WTC11 (cell line): ENCODE measurements around the gene LRRC23.

Experiments used
- ESRRA ChIP-seq: sonication (generic); formaldehyde crosslinking; IDR thresholded peaks from 2 replicates; pipeline ENCODE4 v1.8.1; 2022; ENCODE audit warnings: mild to moderate bottlenecking, missing genetic modification reagents, borderline replicate concordance
- NFYB ChIP-seq: sonication (generic); formaldehyde crosslinking; conservative IDR thresholded peaks from 2 replicates; pipeline ENCODE4 v1.8.0; 2022; ENCODE audit warnings: low read depth, missing genetic modification reagents
- ZBTB21 ChIP-seq: sonication (generic); formaldehyde crosslinking; IDR thresholded peaks from 2 replicates; pipeline ENCODE4 v1.8.1; 2023; ENCODE audit warnings: mild to moderate bottlenecking, missing genetic modification reagents, borderline replicate concordance
- TF ChIP-seq, protein P1 (sequence below): fragments of 200-600 bp; IDR thresholded peaks from 2 replicates; pipeline ENCODE4 v1.8.0; 2022; ENCODE audit warnings: antibody characterized with exemption
- TF ChIP-seq, protein P2 (sequence below): sonication (generic); formaldehyde crosslinking; IDR thresholded peaks from 2 replicates; pipeline ENCODE4 v1.8.1; 2022; ENCODE audit warnings: low read depth, missing genetic modification reagents, borderline replicate concordance
- TF ChIP-seq, protein P3 (sequence below): sonication (generic); formaldehyde crosslinking; IDR thresholded peaks from 2 replicates; pipeline ENCODE4 v1.8.0; 2022; ENCODE audit warnings: mild to moderate bottlenecking, missing genetic modification reagents
- TF ChIP-seq, protein P4 (sequence below): sonication (generic); formaldehyde crosslinking; conservative IDR thresholded peaks from 2 replicates; pipeline ENCODE4 v1.8.1; 2022; ENCODE audit warnings: mild to moderate bottlenecking, missing genetic modification reagents

DNA sequence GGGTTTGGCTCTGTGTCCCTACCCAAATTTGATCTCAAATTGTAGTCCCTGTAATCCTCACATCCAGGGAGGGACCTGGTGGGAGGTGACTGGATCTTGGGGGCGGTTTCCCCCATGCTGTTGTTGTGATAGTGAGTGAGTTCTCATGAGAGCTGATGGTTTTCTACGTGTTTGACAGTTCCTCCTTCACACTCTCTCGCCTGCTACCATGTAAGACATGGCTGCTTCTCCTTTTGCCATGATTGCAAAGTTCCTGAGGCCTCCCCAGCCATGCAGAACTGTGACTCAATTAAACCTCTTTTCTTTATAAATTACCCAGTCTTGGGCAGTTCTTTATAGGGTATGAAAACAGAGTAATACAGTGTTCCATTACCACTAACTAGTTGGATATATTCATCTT, 10.3 kb upstream of the LRRC23 start:
- TF ChIP-seq, protein P1, sequence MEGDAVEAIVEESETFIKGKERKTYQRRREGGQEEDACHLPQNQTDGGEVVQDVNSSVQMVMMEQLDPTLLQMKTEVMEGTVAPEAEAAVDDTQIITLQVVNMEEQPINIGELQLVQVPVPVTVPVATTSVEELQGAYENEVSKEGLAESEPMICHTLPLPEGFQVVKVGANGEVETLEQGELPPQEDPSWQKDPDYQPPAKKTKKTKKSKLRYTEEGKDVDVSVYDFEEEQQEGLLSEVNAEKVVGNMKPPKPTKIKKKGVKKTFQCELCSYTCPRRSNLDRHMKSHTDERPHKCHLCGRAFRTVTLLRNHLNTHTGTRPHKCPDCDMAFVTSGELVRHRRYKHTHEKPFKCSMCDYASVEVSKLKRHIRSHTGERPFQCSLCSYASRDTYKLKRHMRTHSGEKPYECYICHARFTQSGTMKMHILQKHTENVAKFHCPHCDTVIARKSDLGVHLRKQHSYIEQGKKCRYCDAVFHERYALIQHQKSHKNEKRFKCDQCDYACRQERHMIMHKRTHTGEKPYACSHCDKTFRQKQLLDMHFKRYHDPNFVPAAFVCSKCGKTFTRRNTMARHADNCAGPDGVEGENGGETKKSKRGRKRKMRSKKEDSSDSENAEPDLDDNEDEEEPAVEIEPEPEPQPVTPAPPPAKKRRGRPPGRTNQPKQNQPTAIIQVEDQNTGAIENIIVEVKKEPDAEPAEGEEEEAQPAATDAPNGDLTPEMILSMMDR, result no peak
- no peak for TF ChIP-seq NFYB
- TF ChIP-seq, protein P2, sequence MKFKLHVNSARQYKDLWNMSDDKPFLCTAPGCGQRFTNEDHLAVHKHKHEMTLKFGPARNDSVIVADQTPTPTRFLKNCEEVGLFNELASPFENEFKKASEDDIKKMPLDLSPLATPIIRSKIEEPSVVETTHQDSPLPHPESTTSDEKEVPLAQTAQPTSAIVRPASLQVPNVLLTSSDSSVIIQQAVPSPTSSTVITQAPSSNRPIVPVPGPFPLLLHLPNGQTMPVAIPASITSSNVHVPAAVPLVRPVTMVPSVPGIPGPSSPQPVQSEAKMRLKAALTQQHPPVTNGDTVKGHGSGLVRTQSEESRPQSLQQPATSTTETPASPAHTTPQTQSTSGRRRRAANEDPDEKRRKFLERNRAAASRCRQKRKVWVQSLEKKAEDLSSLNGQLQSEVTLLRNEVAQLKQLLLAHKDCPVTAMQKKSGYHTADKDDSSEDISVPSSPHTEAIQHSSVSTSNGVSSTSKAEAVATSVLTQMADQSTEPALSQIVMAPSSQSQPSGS (CRISPR knock-in tag), result no peak
- TF ChIP-seq, protein P3, sequence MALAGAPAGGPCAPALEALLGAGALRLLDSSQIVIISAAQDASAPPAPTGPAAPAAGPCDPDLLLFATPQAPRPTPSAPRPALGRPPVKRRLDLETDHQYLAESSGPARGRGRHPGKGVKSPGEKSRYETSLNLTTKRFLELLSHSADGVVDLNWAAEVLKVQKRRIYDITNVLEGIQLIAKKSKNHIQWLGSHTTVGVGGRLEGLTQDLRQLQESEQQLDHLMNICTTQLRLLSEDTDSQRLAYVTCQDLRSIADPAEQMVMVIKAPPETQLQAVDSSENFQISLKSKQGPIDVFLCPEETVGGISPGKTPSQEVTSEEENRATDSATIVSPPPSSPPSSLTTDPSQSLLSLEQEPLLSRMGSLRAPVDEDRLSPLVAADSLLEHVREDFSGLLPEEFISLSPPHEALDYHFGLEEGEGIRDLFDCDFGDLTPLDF (CRISPR knock-in tag), result no peak
- no peak for TF ChIP-seq ESRRA
- TF ChIP-seq ZBTB21 (CRISPR knock-in tag), result no peak
- TF ChIP-seq, protein P4, sequence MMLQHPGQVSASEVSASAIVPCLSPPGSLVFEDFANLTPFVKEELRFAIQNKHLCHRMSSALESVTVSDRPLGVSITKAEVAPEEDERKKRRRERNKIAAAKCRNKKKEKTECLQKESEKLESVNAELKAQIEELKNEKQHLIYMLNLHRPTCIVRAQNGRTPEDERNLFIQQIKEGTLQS, result no peak
